ENCODE measurements around the gene SPG21.

The SPG21 gene

GRCh38 chr15:64989416-64990167, at the start of gene SPG21:
Gene SPG21, minus strand, starts transcription at chr15:64989914. Its CDS starts 6,345 bp downstream, at chr15:64983569.
- H3K4me3 Mint-ChIP-seq: peak within 1 kb of the TSS; percentile 100
- H3K27ac Mint-ChIP-seq: peak within 1 kb of the TSS; percentile 97
- DNase-seq: peak; percentile 95
- no peaks in the 10 kb centered on the region for H3K27me3 Mint-ChIP-seq
- H3K9me3 Mint-ChIP-seq: no peaks in the 10 kb centered on the region
- peaks cover 50% of the 10 kb centered on the region for H3K4me1 Mint-ChIP-seq (ENCODE audit: low read depth)
- H3K36me3 Mint-ChIP-seq (ENCODE audit: low read depth): peaks cover 39% of the 10 kb centered on the region

- no peaks in the 10 kb centered on the region for H3K9me3 Mint-ChIP-seq
- H3K27ac Mint-ChIP-seq: no peak overlapping the region
- no peak overlapping the region for H3K4me3 Mint-ChIP-seq
- no peak for DNase-seq
- H3K36me3 Mint-ChIP-seq (ENCODE audit: low read depth): no peaks in the 10 kb centered on the region
- H3K27me3 Mint-ChIP-seq: no peaks in the 10 kb centered on the region
- peaks cover under 1% of the 10 kb centered on the region for H3K4me1 Mint-ChIP-seq (ENCODE audit: low read depth)
Measured at GRCh38 chr15:65038836-65039235, 49.1 kb upstream of the SPG21 start.

- no peak for DNase-seq
- H3K27ac Mint-ChIP-seq: no peak overlapping the region
- no peaks in the 10 kb centered on the region for H3K9me3 Mint-ChIP-seq
- no peak overlapping the region for H3K4me3 Mint-ChIP-seq
- H3K36me3 Mint-ChIP-seq (ENCODE audit: low read depth): no peaks in the 10 kb centered on the region
- no peaks in the 10 kb centered on the region for H3K27me3 Mint-ChIP-seq
- peaks cover 4% of the 10 kb centered on the region for H3K4me1 Mint-ChIP-seq (ENCODE audit: low read depth)
Measured at GRCh38 chr15:65038428-65038827, 48.7 kb upstream of the SPG21 start.

GRCh38 chr15:65037309-65037708, 47.6 kb upstream of the SPG21 start:
- no peak overlapping the region for H3K27ac Mint-ChIP-seq
- no peak for DNase-seq
- peaks cover 3% of the 10 kb centered on the region for H3K27me3 Mint-ChIP-seq
- peaks cover 8% of the 10 kb centered on the region for H3K4me1 Mint-ChIP-seq (ENCODE audit: low read depth)
- no peak overlapping the region for H3K4me3 Mint-ChIP-seq
- no peaks in the 10 kb centered on the region for H3K36me3 Mint-ChIP-seq (ENCODE audit: low read depth)
- no peaks in the 10 kb centered on the region for H3K9me3 Mint-ChIP-seq

- H3K36me3 Mint-ChIP-seq (ENCODE audit: low read depth): no peaks in the 10 kb centered on the region
Measured at GRCh38 chr15:65034719-65035118, 45.0 kb upstream of the SPG21 start.

GRCh38 chr15:65033659-65034269, 44.0 kb upstream of the SPG21 start:
- H3K36me3 Mint-ChIP-seq (ENCODE audit: low read depth): peaks cover 4% of the 10 kb centered on the region
- H3K9me3 Mint-ChIP-seq: no peaks in the 10 kb centered on the region
- H3K27me3 Mint-ChIP-seq: peaks cover 14% of the 10 kb centered on the region
- no peak for DNase-seq
- H3K4me3 Mint-ChIP-seq: no peak overlapping the region
- H3K4me1 Mint-ChIP-seq (ENCODE audit: low read depth): peaks cover 12% of the 10 kb centered on the region
- no peak overlapping the region for H3K27ac Mint-ChIP-seq

More at GRCh38 chr15:65034719-65035118, 45.0 kb upstream of the SPG21 start:
- Mint-ChIP-seq H3K4me1 (ENCODE audit: low read depth) (peaks cover 12% of the 10 kb centered on the region), H3K27me3 (peaks cover 14% of the 10 kb centered on the region), H3K4me3 (no peak overlapping the region), H3K9me3 (no peaks in the 10 kb centered on the region), H3K27ac (no peak overlapping the region)
- DNase-seq: no peak

GRCh38 chr15:65032801-65033537, 43.3 kb upstream of the SPG21 start:
- Mint-ChIP-seq H3K27ac (no peak overlapping the region), H3K36me3 (ENCODE audit: low read depth) (peaks cover 12% of the 10 kb centered on the region), H3K4me3 (no peak overlapping the region), H3K9me3 (no peaks in the 10 kb centered on the region), H3K4me1 (ENCODE audit: low read depth) (peaks cover 18% of the 10 kb centered on the region), H3K27me3 (peaks cover 14% of the 10 kb centered on the region)
- peak; percentile 48 for DNase-seq

GRCh38 chr15:65029736-65030208, 40.1 kb upstream of the SPG21 start:
- peaks cover 29% of the 10 kb centered on the region for H3K4me1 Mint-ChIP-seq (ENCODE audit: low read depth)
- DNase-seq: no peak
- peaks cover 32% of the 10 kb centered on the region for H3K36me3 Mint-ChIP-seq (ENCODE audit: low read depth)
- peak overlapping the region; percentile 56 for H3K4me3 Mint-ChIP-seq
- no peak overlapping the region for H3K27ac Mint-ChIP-seq
- H3K27me3 Mint-ChIP-seq: peaks cover 14% of the 10 kb centered on the region
- H3K9me3 Mint-ChIP-seq: no peaks in the 10 kb centered on the region

- peak within 1 kb of the TSS; percentile 78 for H3K27ac Mint-ChIP-seq
- H3K4me3 Mint-ChIP-seq: peak within 1 kb of the TSS; percentile 87
- H3K36me3 Mint-ChIP-seq (ENCODE audit: low read depth): peaks cover 37% of the 10 kb centered on the region
- H3K27me3 Mint-ChIP-seq: peaks cover 14% of the 10 kb centered on the region
- no peaks in the 10 kb centered on the region for H3K9me3 Mint-ChIP-seq
- peaks cover 29% of the 10 kb centered on the region for H3K4me1 Mint-ChIP-seq (ENCODE audit: low read depth)
- DNase-seq: peak; percentile 98
Measured at GRCh38 chr15:65028921-65029735, 39.4 kb upstream of the SPG21 start, which contains the start of gene MTFMT. Gene MTFMT, minus strand, starts transcription at chr15:65029639. Its CDS starts 26 bp downstream, at chr15:65029613.

GRCh38 chr15:65028338-65028737, 38.6 kb upstream of the SPG21 start:
- peak overlapping the region; percentile 78 for H3K27ac Mint-ChIP-seq
- H3K27me3 Mint-ChIP-seq: peaks cover 14% of the 10 kb centered on the region
- no peaks in the 10 kb centered on the region for H3K9me3 Mint-ChIP-seq
- H3K4me3 Mint-ChIP-seq: peak overlapping the region; percentile 87
- DNase-seq: no peak
- peaks cover 24% of the 10 kb centered on the region for H3K4me1 Mint-ChIP-seq (ENCODE audit: low read depth)
- peaks cover 44% of the 10 kb centered on the region for H3K36me3 Mint-ChIP-seq (ENCODE audit: low read depth)

- Mint-ChIP-seq H3K4me1 (ENCODE audit: low read depth) (peaks cover 21% of the 10 kb centered on the region), H3K4me3 (peak overlapping the region; percentile 87), H3K27ac (no peak overlapping the region), H3K36me3 (ENCODE audit: low read depth) (peaks cover 48% of the 10 kb centered on the region), H3K9me3 (no peaks in the 10 kb centered on the region), H3K27me3 (peaks cover 13% of the 10 kb centered on the region)
- DNase-seq: no peak
Measured at GRCh38 chr15:65027593-65027992, 37.9 kb upstream of the SPG21 start.

- peak overlapping the region; percentile 12 for H3K27ac Mint-ChIP-seq
- no peaks in the 10 kb centered on the region for H3K9me3 Mint-ChIP-seq
- peaks cover 49% of the 10 kb centered on the region for H3K36me3 Mint-ChIP-seq (ENCODE audit: low read depth)
- H3K4me3 Mint-ChIP-seq: no peak overlapping the region
- peaks cover 21% of the 10 kb centered on the region for H3K4me1 Mint-ChIP-seq (ENCODE audit: low read depth)
- DNase-seq: no peak
- peaks cover 5% of the 10 kb centered on the region for H3K27me3 Mint-ChIP-seq
Measured at GRCh38 chr15:65026756-65027155, 37.0 kb upstream of the SPG21 start.

GRCh38 chr15:65021488-65021887, 31.8 kb upstream of the SPG21 start:
- Mint-ChIP-seq H3K4me1 (ENCODE audit: low read depth) (peaks cover 3% of the 10 kb centered on the region), H3K9me3 (no peaks in the 10 kb centered on the region), H3K36me3 (ENCODE audit: low read depth) (peaks cover 81% of the 10 kb centered on the region), H3K27me3 (no peaks in the 10 kb centered on the region), H3K27ac (no peak overlapping the region), H3K4me3 (no peak overlapping the region)
- DNase-seq: no peak

GRCh38 chr15:65020419-65020818, 30.7 kb upstream of the SPG21 start:
- no peak overlapping the region for H3K4me3 Mint-ChIP-seq
- no peak overlapping the region for H3K27ac Mint-ChIP-seq
- no peak for DNase-seq
- H3K4me1 Mint-ChIP-seq (ENCODE audit: low read depth): peaks cover 3% of the 10 kb centered on the region
- H3K9me3 Mint-ChIP-seq: no peaks in the 10 kb centered on the region
- H3K36me3 Mint-ChIP-seq (ENCODE audit: low read depth): peaks cover 81% of the 10 kb centered on the region
- H3K27me3 Mint-ChIP-seq: no peaks in the 10 kb centered on the region

Measured in activated T-cell treated with anti-CD3 and anti-CD28 coated beads, Interleukin-2, amount 50 U/mL, for 24 hours (primary cell).